Endothelial cell of umbilical vein (primary cell): ENCODE results near the gene LRRC61. TPM values are rescaled to one million over a fixed set of nuclear protein-coding genes. Genes with fewer than 3 reads are reported as not detected.

Experiments
- BruUV-seq: library from RNA; stranded (reverse); fragments of 400-500 nt; replicated peaks from 2 replicates; lab custom pipeline; 2021; lab: Mats Ljungman, UMichigan
- CTCF ChIA-PET: fragments of 300-600, 350-600 bp; sonication (Branson Sonifier 250); formaldehyde crosslinking; loops from one replicate; lab custom pipeline; 2021; ENCODE audit warnings: antibody characterized with exemption, inconsistent platforms; lab: Charles Lee
- POLR2A ChIA-PET: fragments of 300-600, 350-600 bp; sonication (Branson Sonifier 250); formaldehyde crosslinking; loops from one replicate; lab custom pipeline; 2021; ENCODE audit warnings: antibody characterized with exemption, inconsistent platforms; lab: Charles Lee
- DNase-seq: peaks from one replicate; pipeline ENCODE4 v3.0.0-alpha.2; 2011; ENCODE audit warnings: low read depth, low spot score
- FAIRE-seq: peaks from 2 replicates; lab custom pipeline; 2011; peaks lifted over from hg19 to GRCh38; lab: Jason Lieb, UNC
- H2AFZ ChIP-seq: 2 replicates; pipeline ENCODE4 v1.6.0; 2012; ENCODE audit warnings: low read depth, low read length, control low read depth, inconsistent platforms
- H3K27ac ChIP-seq: 2 replicates; pipeline ENCODE4 v1.5.1; 2011; ENCODE audit warnings: low read depth, mild to moderate bottlenecking, control low read depth, low read length, moderate library complexity; ENCODE audit not compliant: insufficient read depth
- H3K27me3 ChIP-seq, 2 experiments: 2 replicates each; pipeline versions ENCODE4 v1.6.0 to v1.6.1; 2011; ENCODE audit warnings: low read length in 2 of 2, mixed read lengths in 1 of 2; ENCODE audit not compliant: control insufficient read depth in 2 of 2, insufficient read depth in 2 of 2
- H3K36me3 ChIP-seq, 2 experiments: 2 replicates in 1 of 2; 3 replicates in 1 of 2; pipeline ENCODE4 v1.5.1; 2011; ENCODE audit warnings: low read length in 2 of 2, mild to moderate bottlenecking in 1 of 2, moderate library complexity in 1 of 2; ENCODE audit not compliant: control insufficient read depth in 2 of 2, insufficient read depth in 2 of 2; ENCODE audit errors: extremely low read depth in 1 of 2
- H3K4me1 ChIP-seq: 3 replicates; pipeline ENCODE4 v1.5.1; 2011; ENCODE audit warnings: mild to moderate bottlenecking, low read length; ENCODE audit not compliant: control insufficient read depth, insufficient read depth; ENCODE audit errors: extremely low read depth
- H3K4me2 ChIP-seq: 2 replicates; pipeline ENCODE4 v1.6.1; 2011; ENCODE audit warnings: low read length, control low read depth, mixed read lengths; ENCODE audit not compliant: insufficient read depth
- H3K4me3 ChIP-seq, 3 experiments: fragments of 200-600 bp in 1 of 3; sonication (generic), shearing (Covaris generic) in 1 of 3; replicated peaks in 1 of 3; 2 replicates each; pipeline ENCODE4 v1.5.1; 2011 to 2016; ENCODE audit warnings: control low read depth in 3 of 3, low read length in 3 of 3, mild to moderate bottlenecking in 2 of 3, inconsistent platforms in 1 of 3, low read depth in 1 of 3, moderate library complexity in 1 of 3; ENCODE audit not compliant: insufficient read depth in 1 of 3
- H3K79me2 ChIP-seq: 2 replicates; pipeline ENCODE4 v1.6.0; 2012; ENCODE audit warnings: low read length, inconsistent platforms; ENCODE audit not compliant: control insufficient read depth, insufficient read depth
- H3K9ac ChIP-seq: replicated peaks from 2 replicates; pipeline ENCODE3; 2011; ENCODE audit warnings: low read length, control low read depth; ENCODE audit not compliant: insufficient read depth; ENCODE audit errors: extremely low read depth
- H3K9me1 ChIP-seq: replicated peaks from 3 replicates; pipeline ENCODE4 v1.6.0; 2011; ENCODE audit warnings: mild to moderate bottlenecking, low read length; ENCODE audit not compliant: control insufficient read depth, insufficient read depth; ENCODE audit errors: extremely low read depth
- H3K9me3 ChIP-seq: replicated peaks from 2 replicates; pipeline ENCODE4 v1.5.1; 2012; ENCODE audit warnings: low read length, inconsistent platforms; ENCODE audit not compliant: control insufficient read depth, insufficient read depth
- H4K20me1 ChIP-seq: replicated peaks from 2 replicates; pipeline ENCODE3; 2011; ENCODE audit warnings: mild to moderate bottlenecking, low read length; ENCODE audit not compliant: control insufficient read depth, insufficient read depth; ENCODE audit errors: extremely low read depth
- EZH2 ChIP-seq: IDR thresholded peaks from 2 replicates; pipeline ENCODE4 v1.6.1; 2012; ENCODE audit warnings: borderline replicate concordance, low read depth, mild to moderate bottlenecking, moderate library complexity, low read length, inconsistent platforms; ENCODE audit not compliant: severe bottlenecking
- FOS ChIP-seq: IDR thresholded peaks from 2 replicates; pipeline ENCODE4 v1.6.1; 2011; ENCODE audit warnings: mild to moderate bottlenecking, low read length, moderate library complexity, borderline replicate concordance; ENCODE audit not compliant: insufficient read depth
- GATA2 ChIP-seq: IDR thresholded peaks from 2 replicates; pipeline ENCODE4 v1.7.0; 2011; ENCODE audit warnings: low read depth, mild to moderate bottlenecking, moderate library complexity, mixed read lengths, low read length; ENCODE audit not compliant: insufficient read length, insufficient read depth
- JUN ChIP-seq: IDR thresholded peaks from 2 replicates; pipeline ENCODE4 v1.6.1; 2011; ENCODE audit warnings: borderline replicate concordance, low read depth; ENCODE audit not compliant: insufficient read length, insufficient read depth
- MAX ChIP-seq: IDR thresholded peaks from 2 replicates; pipeline ENCODE4 v1.6.1; 2011; ENCODE audit not compliant: insufficient read depth, insufficient read length
- MYC ChIP-seq: IDR thresholded peaks from one replicate; pipeline ENCODE4 v1.6.1; 2011; ENCODE audit warnings: mild to moderate bottlenecking, low read depth, low read length
- POLR2A ChIP-seq: IDR thresholded peaks from 2 replicates; pipeline ENCODE4 v1.6.1; 2012; ENCODE audit warnings: low read depth, mild to moderate bottlenecking, control low read depth, low read length
- POLR2AphosphoS5 ChIP-seq: IDR thresholded peaks from 2 replicates; pipeline ENCODE4 v1.6.1; 2012; ENCODE audit warnings: low read depth, mild to moderate bottlenecking, control low read depth, low read length, moderate library complexity; ENCODE audit not compliant: insufficient read depth
- dilution Hi-C: fragments of 300-500 bp; cut with MboI; formaldehyde crosslinking; loops from one replicate; pipeline ENCODE4 v1.15.0; 2019; ENCODE audit warnings: low sequenced_read_pairs; ENCODE audit not compliant: extremely low pct_ligation_motif_present
- intact Hi-C: fragments of 100-400 bp; cut with micrococcal nuclease; formaldehyde crosslinking; loops from one replicate; pipeline ENCODE4 v1.10.0; 2022
- polyA plus RNA-seq, 4 experiments: library from polyadenylated mRNA; depleted of rRNA in 3 of 4; stranded (reverse) in 3 of 4; unstranded in 1 of 4; fragments of >200 nt; gene quantifications; 2 replicates each; pipeline versions ENCODE4 v1.2.1 to v1.2.3, GENCODE V29; 2011 to 2012; ENCODE audit warnings: missing spikeins in 1 of 4
- total RNA-seq: library from RNA; stranded (reverse); gene quantifications from 2 replicates; pipeline ENCODE4 v1.2.3, GENCODE V29; 2021

LRRC61 gene
- total and polyA plus RNA-seq, 2 donors (not counting 3 experiments of a cell fraction or from before 2014, with no cell fraction given) = 0.72 TPM; not detected in 1

GRCh38 chr7:150367677-150368095, 44.5 kb downstream of the LRRC61 start:
- H3K4me3 ChIP-seq = peak overlapping the region in 1 of 3 experiments; percentile 79
- POLR2A ChIA-PET = no interaction called here
- CTCF ChIA-PET = interaction anchor here (0.6 to 2.1 kb wide), 3 partner anchors 13 to 1221 kb away, joined by 3 to 8 read pairs (median 3); no protein-coding TSS in a partner anchor
- H3K4me2 ChIP-seq = peak overlapping the region; percentile 78
- no TSS peak for BruUV-seq
- H4K20me1 ChIP-seq = no peaks in the 10 kb centered on the region
- intact Hi-C loops = loop anchor here (5.0 kb wide), 2 partner anchors 265 to 625 kb away; partner anchors contain the start of genes GIMAP6 and NOS3
- TF ChIP-seq FOS = peak; percentile 36
- no peak for TF ChIP-seq MAX
- no peaks in the 10 kb centered on the region for H3K9me3 ChIP-seq
- DNase-seq = no peak
- dilution Hi-C loops = no loop called here
- H3K79me2 ChIP-seq = peaks cover 39% of the 10 kb centered on the region
- no peaks in the 10 kb centered on the region for H3K9me1 ChIP-seq
- peaks cover 9 to 22% of the 10 kb centered on the region in 2 experiments for H3K36me3 ChIP-seq
- H3K9ac ChIP-seq = peak overlapping the region; percentile 84
- no peak for FAIRE-seq
- H3K27ac ChIP-seq = peak overlapping the region; percentile 57
- H3K27me3 ChIP-seq = no peaks in the 10 kb centered on the region
- peaks cover 26% of the 10 kb centered on the region for H3K4me1 ChIP-seq
- peak overlapping the region; percentile 76 for H2AFZ ChIP-seq

GRCh38 chr7:150368096-150368883, 45.1 kb downstream of the LRRC61 start, which contains the start of gene REPIN1:
Gene REPIN1, plus strand, starts transcription at chr7:150368822. Its CDS starts 890 bp downstream, at chr7:150369712.
- TSS peak; percentile 55 for BruUV-seq
- CTCF ChIA-PET = interaction anchor here (0.6 to 2.5 kb wide), 7 partner anchors 10 to 1221 kb away, joined by 3 to 16 read pairs (median 6); partner anchors contain the start of gene ZNF775
- Histone ChIP-seq H3K9ac (peak within 1 kb of the TSS; percentile 84), H3K27me3 (no peaks in the 10 kb centered on the region), H3K4me1 (peaks cover 26% of the 10 kb centered on the region), H3K9me1 (no peaks in the 10 kb centered on the region), H3K79me2 (peaks cover 45% of the 10 kb centered on the region), H3K9me3 (no peaks in the 10 kb centered on the region), H3K4me2 (peak within 1 kb of the TSS; percentile 78), H2AFZ (peak within 1 kb of the TSS; percentile 76), H3K36me3 (peaks cover 9 to 28% of the 10 kb centered on the region in 2 experiments), H3K4me3 (peak within 1 kb of the TSS; percentile 49 to 79 (median 62)), H3K27ac (peak within 1 kb of the TSS; percentile 57), H4K20me1 (no peaks in the 10 kb centered on the region)
- intact Hi-C loops = loop anchor here (5.0 kb wide), 2 partner anchors 264 to 624 kb away; partner anchors contain the start of genes GIMAP6 and NOS3
- POLR2A ChIA-PET = interaction anchor here (2.4 kb wide), 1 partner anchor 10 kb away, joined by 13 read pairs; the partner anchor contains the start of gene ZNF775
- dilution Hi-C loops = no loop called here
- TF ChIP-seq FOS (no peak), POLR2A (no peak), MAX (peak; percentile 80), POLR2AphosphoS5 (peak; percentile 78), MYC (no peak), JUN (no peak), EZH2 (no peak), GATA2 (no peak)
- DNase-seq (peak; percentile 76), FAIRE-seq (peak; percentile 79)
